IPS-20b (cell line): ENCODE measurements around the gene DOCK8.

Source experiments
- H3K27ac ChIP-seq: one replicate; pipeline ENCODE4 v1.5.1; 2013; ENCODE audit warnings: low read length
- H3K27me3 ChIP-seq: 2 replicates; pipeline ENCODE4 v1.6.1; 2013; ENCODE audit warnings: mild to moderate bottlenecking, low read length, inconsistent platforms; ENCODE audit not compliant: insufficient read depth
- H3K36me3 ChIP-seq: 2 replicates; pipeline ENCODE4 v1.6.1; 2013; ENCODE audit warnings: low read depth, mild to moderate bottlenecking, inconsistent platforms, low read length, moderate library complexity; ENCODE audit not compliant: insufficient read depth
- H3K4me1 ChIP-seq: 2 replicates; pipeline ENCODE4 v1.6.1; 2013; ENCODE audit warnings: mild to moderate bottlenecking, control low read depth, inconsistent platforms, low read length, moderate library complexity; ENCODE audit not compliant: insufficient read depth
- H3K4me3 ChIP-seq: 2 replicates; pipeline ENCODE4 v1.5.1; 2013; ENCODE audit warnings: mild to moderate bottlenecking, low read length, inconsistent platforms
- H3K9ac ChIP-seq: 2 replicates; pipeline ENCODE4 v1.6.1; 2013; ENCODE audit warnings: low read depth, mild to moderate bottlenecking, inconsistent platforms, low read length, moderate library complexity
- H3K9me3 ChIP-seq: 2 replicates; pipeline ENCODE4 v1.6.1; 2013; ENCODE audit warnings: mild to moderate bottlenecking, low read depth, low read length, inconsistent platforms; ENCODE audit not compliant: insufficient read depth

The DOCK8 gene

DNA sequence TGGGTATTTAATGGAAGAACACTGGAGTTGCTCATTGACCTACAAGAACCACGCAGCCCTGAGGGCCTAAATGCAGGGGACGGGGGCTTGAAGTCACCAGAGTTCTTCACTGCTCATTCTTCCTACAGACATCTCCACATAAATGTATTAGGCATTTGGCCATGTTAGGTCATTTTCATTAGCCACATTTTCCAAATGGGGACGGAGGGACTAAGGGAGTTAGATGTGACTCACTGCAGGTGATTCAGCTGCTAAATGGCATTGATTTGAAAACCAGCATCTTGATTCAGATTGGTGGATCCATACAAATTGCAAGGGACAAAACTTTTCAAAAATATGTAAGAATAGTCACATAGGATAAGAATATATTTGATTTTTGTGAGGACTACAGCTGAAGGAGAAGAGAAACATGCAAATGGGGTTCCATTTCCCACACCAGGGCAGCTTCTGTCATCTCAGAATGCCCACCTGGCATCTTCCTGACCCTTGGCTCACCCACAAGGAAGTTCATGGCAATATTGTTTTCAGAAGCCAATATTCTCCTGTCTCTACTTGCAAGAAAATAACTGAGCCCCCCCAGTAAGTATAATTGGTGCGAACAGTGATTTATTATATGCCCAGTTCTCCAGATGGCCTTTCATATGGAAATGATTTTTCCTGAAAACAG is 264.8 kb downstream of the DOCK8 start:
- Histone ChIP-seq H3K9ac (no peak overlapping the region), H3K27ac (no peak overlapping the region), H3K4me3 (no peak overlapping the region), H3K36me3 (no peaks in the 10 kb centered on the region), H3K27me3 (no peaks in the 10 kb centered on the region), H3K9me3 (peaks cover 7% of the 10 kb centered on the region; the same call in 1 of the 2 replicates), H3K4me1 (peaks cover 11% of the 10 kb centered on the region)

DNA sequence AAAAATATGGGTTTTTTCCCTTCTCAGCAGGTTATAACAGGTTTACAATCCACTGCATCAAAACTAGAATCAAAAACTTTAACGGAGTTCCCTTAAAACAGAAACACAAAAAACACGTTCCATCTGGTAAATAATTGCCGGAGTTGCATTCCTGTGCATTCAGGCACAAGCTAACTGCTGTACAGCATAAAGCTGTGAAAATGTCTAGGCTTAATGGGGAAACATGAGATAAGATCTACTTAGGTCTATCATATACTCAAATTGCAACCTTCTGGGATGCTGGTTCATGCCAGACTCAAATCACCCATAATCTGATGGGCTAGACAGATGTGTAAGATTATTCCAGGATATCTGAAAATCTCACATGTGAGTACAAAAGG is 265.3 kb downstream of the DOCK8 start:
- Histone ChIP-seq H3K36me3 (no peaks in the 10 kb centered on the region), H3K27ac (no peak overlapping the region), H3K4me3 (no peak overlapping the region), H3K9me3 (peaks cover 8% of the 10 kb centered on the region; the same call in 1 of the 2 replicates), H3K4me1 (peaks cover 11% of the 10 kb centered on the region), H3K27me3 (no peaks in the 10 kb centered on the region), H3K9ac (no peak overlapping the region)

DNA sequence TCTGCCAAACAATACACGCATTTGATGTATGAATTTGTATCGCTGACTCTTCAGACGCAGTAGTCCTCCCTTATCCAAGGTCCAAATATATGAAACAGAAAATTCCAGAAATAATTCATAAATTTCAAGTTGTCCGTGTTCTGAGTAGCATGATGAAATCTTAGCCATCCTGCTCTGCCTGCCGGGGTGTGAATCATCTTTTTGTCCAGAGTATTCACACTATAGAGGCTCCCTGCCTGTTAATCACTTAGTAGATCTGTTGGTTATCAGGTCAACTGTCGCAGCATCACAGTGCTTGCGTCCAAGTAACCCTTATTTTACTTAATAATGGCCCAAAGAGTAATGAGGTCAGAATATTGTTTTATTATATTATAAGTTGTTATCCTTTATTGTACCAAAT is 268.1 kb downstream of the DOCK8 start:
- no peaks in the 10 kb centered on the region for H3K27me3 ChIP-seq
- H3K9me3 ChIP-seq: peaks cover 8% of the 10 kb centered on the region; the same call in 1 of the 2 replicates
- H3K4me1 ChIP-seq: peaks cover 4% of the 10 kb centered on the region
- no peak overlapping the region for H3K4me3 ChIP-seq
- H3K9ac ChIP-seq: no peak overlapping the region
- no peaks in the 10 kb centered on the region for H3K36me3 ChIP-seq
- H3K27ac ChIP-seq: no peak overlapping the region

DNA sequence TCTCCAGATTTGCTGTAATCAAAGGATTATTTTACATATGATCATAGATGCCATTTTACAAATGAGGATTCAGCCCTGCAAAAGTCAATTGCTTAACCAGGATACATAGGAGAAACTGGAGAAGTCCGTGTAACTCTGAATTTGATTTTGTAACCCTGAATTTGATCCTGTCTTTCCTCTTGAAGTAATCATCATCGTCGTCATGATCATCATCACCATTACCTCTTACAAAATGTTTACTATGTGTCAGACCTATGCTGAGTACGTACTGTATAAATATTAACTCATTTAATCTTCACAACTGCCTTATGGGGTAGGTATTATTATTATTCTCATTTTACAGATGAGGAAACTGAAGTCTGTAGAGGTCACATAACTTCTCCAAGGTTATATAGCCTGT is 271.5 kb downstream of the DOCK8 start:
- Histone ChIP-seq H3K9ac (no peak overlapping the region), H3K36me3 (no peaks in the 10 kb centered on the region), H3K9me3 (peaks cover 8% of the 10 kb centered on the region; the same call in 1 of the 2 replicates), H3K4me3 (no peak overlapping the region), H3K27ac (no peak overlapping the region), H3K27me3 (no peaks in the 10 kb centered on the region), H3K4me1 (no peaks in the 10 kb centered on the region)

DNA sequence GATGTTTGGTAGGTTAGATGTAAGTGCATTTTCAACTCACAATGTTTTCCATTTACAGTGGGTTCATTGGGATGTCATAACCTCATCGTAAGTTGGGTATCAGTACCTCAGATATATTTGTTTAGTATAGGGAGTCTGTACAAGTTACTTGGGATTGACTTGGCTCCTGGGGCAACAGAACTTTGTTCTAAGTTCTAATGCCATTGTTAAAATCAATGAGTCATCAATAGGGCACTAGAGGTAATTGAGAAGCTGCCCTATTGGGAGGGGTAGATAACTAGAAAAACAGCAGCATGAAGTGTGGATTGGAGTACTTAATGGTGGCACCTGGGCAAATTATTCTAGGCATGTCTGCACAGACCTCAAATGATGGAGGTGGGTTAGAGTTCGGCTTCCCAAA is 272.8 kb downstream of the DOCK8 start:
- H3K4me3 ChIP-seq: no peak overlapping the region
- no peaks in the 10 kb centered on the region for H3K36me3 ChIP-seq
- H3K27me3 ChIP-seq: no peaks in the 10 kb centered on the region
- H3K9me3 ChIP-seq: peaks cover 8% of the 10 kb centered on the region; the same call in 1 of the 2 replicates
- H3K4me1 ChIP-seq: no peaks in the 10 kb centered on the region
- H3K9ac ChIP-seq: no peak overlapping the region
- no peak overlapping the region for H3K27ac ChIP-seq

DNA sequence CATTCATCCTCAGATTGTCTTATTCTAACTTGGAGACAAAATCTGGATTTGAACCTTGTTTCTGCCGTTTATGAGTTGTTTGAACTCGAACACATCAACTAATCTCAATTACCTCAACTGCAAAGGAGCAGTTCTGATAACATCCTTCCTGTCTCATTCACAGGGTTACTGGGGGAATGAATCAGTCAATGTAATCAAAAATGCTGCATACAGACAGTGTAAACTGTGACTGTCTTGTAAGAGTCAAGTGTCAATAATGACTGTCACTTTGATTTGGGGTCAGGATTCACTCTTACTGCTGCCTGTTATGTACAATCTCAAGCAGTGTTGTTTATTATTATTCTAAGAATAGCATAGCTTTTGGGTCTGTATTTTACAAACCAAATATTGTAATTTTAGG is 273.8 kb downstream of the DOCK8 start:
- H3K9me3 ChIP-seq: peaks cover 8% of the 10 kb centered on the region; the same call in 1 of the 2 replicates
- no peak overlapping the region for H3K9ac ChIP-seq
- no peaks in the 10 kb centered on the region for H3K27me3 ChIP-seq
- H3K4me3 ChIP-seq: no peak overlapping the region
- no peak overlapping the region for H3K27ac ChIP-seq
- no peaks in the 10 kb centered on the region for H3K4me1 ChIP-seq
- H3K36me3 ChIP-seq: no peaks in the 10 kb centered on the region

DNA sequence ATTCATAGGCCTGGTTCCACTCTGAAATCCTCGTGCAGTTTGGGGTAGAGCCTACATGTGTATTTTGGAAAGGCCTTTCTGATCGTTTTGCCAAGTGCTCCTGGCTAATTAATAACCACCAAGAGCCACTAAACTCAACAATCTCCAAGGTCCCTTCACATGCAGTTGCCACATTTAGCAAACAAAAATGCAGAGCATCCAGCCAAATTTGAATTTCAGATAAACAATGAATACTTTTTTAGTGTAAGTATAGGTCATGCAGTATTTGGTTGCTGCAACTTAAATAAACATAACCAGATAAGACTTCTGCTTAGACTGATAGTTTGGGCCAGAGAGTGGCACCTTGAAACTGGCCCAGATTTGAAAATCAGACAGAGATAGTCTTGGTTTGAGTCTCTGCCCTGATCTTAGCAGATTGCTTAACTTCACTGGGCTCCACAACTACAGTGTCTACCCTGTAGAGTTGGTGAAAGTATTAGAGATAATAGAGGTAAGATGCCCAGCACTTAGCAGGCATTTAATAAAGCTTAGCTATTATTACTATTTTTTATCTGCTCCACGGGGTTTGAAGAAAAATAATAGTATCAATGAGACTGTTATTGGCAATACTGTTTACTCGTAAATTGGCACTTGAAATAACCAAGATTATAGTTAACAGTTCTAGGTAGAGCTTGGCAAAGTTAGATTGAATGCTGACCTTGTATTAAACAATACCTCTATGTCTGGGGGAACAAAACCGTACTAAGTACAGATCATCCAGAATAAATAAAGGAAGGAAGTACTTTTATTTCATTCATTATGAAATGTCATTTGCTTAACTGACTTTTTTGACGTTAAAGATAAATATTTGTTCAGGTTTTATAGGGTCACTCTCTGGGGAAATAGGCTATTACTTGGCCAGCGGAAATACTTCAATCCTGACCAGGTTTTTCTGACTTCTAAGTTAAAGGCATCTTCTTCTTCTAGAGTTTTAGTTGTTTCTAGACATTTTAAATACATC is 274.8 kb downstream of the DOCK8 start:
- Histone ChIP-seq H3K36me3 (no peaks in the 10 kb centered on the region), H3K27ac (no peak overlapping the region), H3K4me3 (no peak overlapping the region), H3K9me3 (no peaks in the 10 kb centered on the region; the same call in 1 of the 2 replicates), H3K27me3 (no peaks in the 10 kb centered on the region), H3K4me1 (no peaks in the 10 kb centered on the region), H3K9ac (no peak overlapping the region)

DNA sequence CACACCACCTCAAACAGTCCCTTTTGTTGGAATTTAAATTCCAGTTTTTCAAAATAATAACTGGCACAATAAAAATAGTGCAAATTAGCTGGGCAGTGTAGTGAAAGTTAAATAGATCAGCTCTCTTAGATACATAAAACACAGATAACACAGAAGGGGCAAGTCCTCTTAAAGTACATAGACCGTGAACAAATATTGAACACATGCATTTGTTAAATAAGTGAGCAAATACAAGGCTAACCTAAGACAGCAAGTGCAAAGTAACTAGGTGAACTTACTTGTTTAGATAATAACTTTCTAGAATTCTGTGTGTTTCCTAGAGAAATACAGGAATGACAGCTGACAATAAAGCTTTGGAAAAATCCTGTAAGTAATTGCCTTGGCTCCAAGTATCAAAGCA is 280.1 kb downstream of the DOCK8 start:
- H3K9ac ChIP-seq: no peak overlapping the region
- no peaks in the 10 kb centered on the region for H3K27me3 ChIP-seq
- H3K27ac ChIP-seq: no peak overlapping the region
- H3K36me3 ChIP-seq: no peaks in the 10 kb centered on the region
- no peak overlapping the region for H3K4me3 ChIP-seq
- H3K4me1 ChIP-seq: no peaks in the 10 kb centered on the region
- no peaks in the 10 kb centered on the region for H3K9me3 ChIP-seq

DNA sequence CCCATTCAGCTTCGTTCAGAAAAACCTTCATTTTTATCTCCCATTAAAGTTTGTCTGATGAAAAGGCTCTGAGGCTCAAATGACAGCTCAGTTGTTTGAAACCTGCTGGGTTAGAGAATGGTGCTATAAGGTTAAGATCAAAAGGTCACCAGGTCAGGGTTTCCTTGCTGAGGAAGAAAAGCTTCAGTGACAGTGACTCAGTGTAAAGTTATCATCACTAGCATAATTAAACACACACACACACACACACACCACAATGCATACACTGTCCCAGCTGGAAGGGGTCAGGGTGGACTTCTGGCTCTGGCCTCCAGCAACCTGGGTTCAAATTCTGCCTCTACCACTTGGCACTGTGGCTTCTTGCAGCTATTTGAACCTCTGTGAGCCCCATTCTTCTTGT is 281.1 kb downstream of the DOCK8 start:
- Histone ChIP-seq H3K4me1 (no peaks in the 10 kb centered on the region), H3K4me3 (no peak overlapping the region), H3K36me3 (no peaks in the 10 kb centered on the region), H3K9ac (no peak overlapping the region), H3K27me3 (no peaks in the 10 kb centered on the region), H3K27ac (no peak overlapping the region), H3K9me3 (no peaks in the 10 kb centered on the region)

DNA sequence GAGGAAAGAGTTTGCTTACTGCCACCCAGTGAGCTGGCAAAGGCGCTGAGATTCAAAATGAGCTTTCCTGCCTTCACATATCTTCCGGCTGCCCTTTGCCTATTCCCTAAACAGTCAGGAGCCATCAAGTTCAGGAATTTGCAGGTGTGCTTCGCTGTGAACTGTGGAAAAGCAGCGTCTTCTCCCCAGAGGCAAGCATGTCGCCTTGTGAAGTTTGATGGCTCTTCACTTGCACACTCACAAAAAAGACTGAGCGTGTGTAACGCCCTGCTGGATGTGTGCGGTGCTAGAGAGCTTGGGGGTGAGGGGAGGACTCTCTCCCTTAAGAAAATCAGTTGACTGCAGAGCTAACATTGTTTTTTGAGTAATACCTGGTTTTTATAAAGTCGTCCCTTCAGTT is 288.7 kb downstream of the DOCK8 start:
- H3K4me1 ChIP-seq: peaks cover 10% of the 10 kb centered on the region; the same call in 1 of the 2 replicates
- H3K9me3 ChIP-seq: no peaks in the 10 kb centered on the region
- H3K27me3 ChIP-seq: peaks cover 43% of the 10 kb centered on the region
- H3K4me3 ChIP-seq: peak overlapping the region; percentile 83
- H3K27ac ChIP-seq: no peak overlapping the region
- peak overlapping the region; percentile 73; the same call in 1 of the 2 replicates for H3K9ac ChIP-seq
- H3K36me3 ChIP-seq: no peaks in the 10 kb centered on the region

DNA sequence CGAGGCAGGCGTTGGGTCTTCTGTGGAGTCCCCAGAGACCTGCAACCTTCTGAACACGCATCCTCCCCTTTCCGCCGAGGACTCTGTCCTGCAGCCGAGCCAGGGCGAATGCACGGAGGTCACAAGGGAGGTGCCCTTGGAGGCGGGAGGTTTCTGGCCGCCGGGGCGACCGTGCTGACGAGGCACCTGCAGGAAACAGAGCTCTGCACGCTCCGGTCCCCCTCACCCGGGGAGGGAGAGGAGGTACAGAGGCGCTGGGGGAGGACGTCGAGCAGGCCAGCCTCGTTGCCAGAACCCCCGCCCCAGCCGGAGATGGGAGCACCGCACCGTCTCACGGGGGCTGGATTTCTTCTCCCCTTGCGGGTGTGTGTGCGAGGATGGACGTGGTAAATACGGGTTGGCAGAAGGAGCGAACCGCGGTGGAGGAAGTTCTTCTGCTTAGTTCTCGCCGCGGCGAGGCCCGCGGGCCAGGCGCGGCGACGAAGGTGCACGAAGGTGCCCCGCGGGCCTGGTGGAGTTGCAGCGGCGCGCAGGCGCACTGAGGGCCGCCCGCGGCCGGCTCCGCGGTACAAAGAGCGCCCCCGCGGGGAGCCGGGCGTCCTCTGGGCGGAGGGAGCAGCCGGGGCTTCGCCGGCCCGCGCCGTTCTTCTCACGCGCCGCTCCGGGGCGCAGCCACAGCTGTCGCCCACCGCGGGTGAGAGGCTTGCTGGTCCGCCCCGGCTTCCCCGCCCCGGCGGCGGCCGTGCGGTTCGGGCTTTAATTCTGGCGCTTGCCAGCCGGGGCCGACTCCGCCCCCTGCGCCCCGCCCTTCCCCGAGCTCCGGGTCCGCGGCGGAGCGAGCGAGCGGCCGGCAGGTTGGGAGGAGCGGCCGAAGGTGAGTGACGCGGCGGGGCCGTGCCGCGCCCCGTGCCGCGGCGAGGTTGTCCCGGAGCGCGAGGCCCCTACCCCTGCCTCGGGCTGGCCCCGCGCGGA is 289.5 kb downstream of the DOCK8 start, which contains the start of gene KANK1:
KANK1 (plus strand) TSS at position 815 of the 972 bp plus-strand sequence.
- H3K36me3 ChIP-seq: no peaks in the 10 kb centered on the region
- H3K4me1 ChIP-seq: peaks cover 10% of the 10 kb centered on the region; the same call in 1 of the 2 replicates
- peak within 1 kb of the TSS; percentile 73; the same call in 1 of the 2 replicates for H3K9ac ChIP-seq
- peaks cover 43% of the 10 kb centered on the region for H3K27me3 ChIP-seq
- no peaks in the 10 kb centered on the region for H3K9me3 ChIP-seq
- peak within 1 kb of the TSS; percentile 83 for H3K4me3 ChIP-seq
- H3K27ac ChIP-seq: no peak within 1 kb of the TSS
